Mesendoderm (in vitro differentiated cells): ENCODE results near the gene EVA1A.
"Not testable (repeated sequence)": the region's sequence is repeated elsewhere in the genome, so short reads cannot be mapped to it uniquely, and the experiment has no call there.

Source experiments
- DNase-seq: peaks from one replicate; pipeline ENCODE4 v3.0.0; 2013
- H2AK5ac ChIP-seq: 2 replicates; pipeline ENCODE4 v1.6.1; 2013; ENCODE audit warnings: low read length, inconsistent platforms
- H2BK120ac ChIP-seq: 2 replicates; pipeline ENCODE4 v1.6.1; 2013; ENCODE audit warnings: low read depth, mild to moderate bottlenecking, low read length, moderate library complexity, mixed read lengths
- H2BK15ac ChIP-seq: replicated peaks from 2 replicates; pipeline ENCODE4 v1.6.1; 2013; ENCODE audit warnings: low read depth, mild to moderate bottlenecking, moderate library complexity
- H2BK5ac ChIP-seq: 2 replicates; pipeline ENCODE4 v1.6.1; 2013; ENCODE audit warnings: low read length, inconsistent platforms
- H3K18ac ChIP-seq: 2 replicates; pipeline ENCODE4 v1.6.1; 2013; ENCODE audit warnings: mild to moderate bottlenecking, low read length, mixed read lengths
- H3K23ac ChIP-seq: one replicate; pipeline ENCODE4 v1.6.1; 2013; ENCODE audit warnings: low read length
- H3K27ac ChIP-seq: 2 replicates; pipeline ENCODE4 v1.5.1; 2013; ENCODE audit warnings: low read depth, mild to moderate bottlenecking, inconsistent platforms, low read length, moderate library complexity
- H3K27me3 ChIP-seq: 2 replicates; pipeline ENCODE4 v1.6.1; 2013; ENCODE audit warnings: low read length, control low read depth, mild to moderate bottlenecking, inconsistent platforms; ENCODE audit not compliant: insufficient read depth, poor library complexity
- H3K36me3 ChIP-seq: 2 replicates; pipeline ENCODE4 v1.6.1; 2013; ENCODE audit warnings: low read length, inconsistent platforms; ENCODE audit not compliant: control insufficient read depth, insufficient read depth
- H3K4ac ChIP-seq: one replicate; pipeline ENCODE4 v1.6.1; 2013; ENCODE audit warnings: low read depth, mild to moderate bottlenecking, low read length, moderate library complexity
- H3K4me1 ChIP-seq: 2 replicates; pipeline ENCODE4 v1.6.1; 2013; ENCODE audit warnings: low read depth, low read length, inconsistent platforms; ENCODE audit not compliant: control insufficient read depth
- H3K4me2 ChIP-seq: 2 replicates; pipeline ENCODE4 v1.6.1; 2013; ENCODE audit warnings: low read length
- H3K4me3 ChIP-seq: 2 replicates; pipeline ENCODE4 v1.5.1; 2013; ENCODE audit warnings: mild to moderate bottlenecking, low read length
- H3K56ac ChIP-seq: one replicate; pipeline ENCODE4 v1.6.1; 2013; ENCODE audit warnings: low read length
- H3K79me1 ChIP-seq: 2 replicates; pipeline ENCODE4 v1.6.1; 2013; ENCODE audit warnings: low read length, inconsistent platforms
- H3K79me2 ChIP-seq: 2 replicates; pipeline ENCODE4 v1.6.1; 2013; ENCODE audit warnings: mild to moderate bottlenecking, low read length; ENCODE audit not compliant: control insufficient read depth, insufficient read depth
- H3K9ac ChIP-seq: 2 replicates; pipeline ENCODE4 v1.6.1; 2013; ENCODE audit warnings: low read length, inconsistent platforms
- H4K5ac ChIP-seq: one replicate; pipeline ENCODE4 v1.6.1; 2013; ENCODE audit warnings: low read length
- H4K8ac ChIP-seq: one replicate; pipeline ENCODE4 v1.6.1; 2013; ENCODE audit warnings: low read depth, mild to moderate bottlenecking, control low read depth, low read length, moderate library complexity
- WGBS: extraction: QIAGEN DNeasy Blood & Tissue Kit; methylation state at CpG from one replicate; pipeline ENCODE4 v1.1.7; 2013; ENCODE audit warnings: low lambda C conversion rate, missing lambda C conversion rate; ENCODE audit not compliant: insufficient coverage; ENCODE audit errors: extremely low coverage; 5-methylcytosine and 5-hydroxymethylcytosine counted together

Gene EVA1A

DNA sequence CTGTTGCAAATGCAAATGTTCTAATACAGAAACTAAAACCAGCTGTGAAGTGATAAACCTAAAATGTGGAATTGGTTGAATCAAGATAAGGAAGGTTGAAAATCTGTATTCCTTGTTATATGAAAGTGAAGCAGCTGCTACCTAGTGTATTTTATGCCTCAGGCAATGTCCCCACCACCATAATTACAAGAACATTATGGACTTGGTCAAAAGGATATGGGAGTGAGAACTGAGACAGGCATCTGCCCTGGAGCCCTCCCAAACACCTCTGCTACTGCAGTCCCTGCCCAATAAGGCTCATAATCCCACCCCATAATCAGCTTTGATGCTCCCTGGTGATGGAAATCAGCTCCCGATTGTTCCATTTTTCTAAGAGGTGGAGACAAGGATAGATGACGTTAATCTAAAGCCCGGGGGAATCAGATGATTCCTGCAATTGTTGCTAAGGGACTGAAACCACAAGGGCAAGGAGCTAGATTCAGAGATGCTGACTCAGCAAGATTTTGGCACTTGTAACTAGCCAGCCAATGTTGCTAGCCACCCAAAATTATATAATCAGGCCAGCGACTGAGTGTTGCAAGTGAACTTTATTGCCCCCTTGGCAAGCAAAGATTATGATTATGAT, 69.5 kb downstream of the EVA1A start:
- no peak overlapping the region for H3K4me3 ChIP-seq
- no peak overlapping the region for H3K4ac ChIP-seq
- no peak overlapping the region for H2BK5ac ChIP-seq
- no peaks in the 10 kb centered on the region for H3K79me2 ChIP-seq
- H3K18ac ChIP-seq: no peak overlapping the region
- DNase-seq: no peak
- no peak overlapping the region for H3K23ac ChIP-seq
- no peak overlapping the region for H3K27ac ChIP-seq
- H3K4me2 ChIP-seq: no peak overlapping the region
- no peak overlapping the region for H4K8ac ChIP-seq
- H3K79me1 ChIP-seq: no peaks in the 10 kb centered on the region
- no peak overlapping the region for H3K9ac ChIP-seq
- no peak overlapping the region for H2AK5ac ChIP-seq
- no peaks in the 10 kb centered on the region for H3K27me3 ChIP-seq
- no CpG with 5 or more reads among the region's 4 CpGs for whole genome bisulfite sequencing
- no peak overlapping the region for H4K5ac ChIP-seq
- H2BK15ac ChIP-seq: no peak overlapping the region
- H3K36me3 ChIP-seq: no peaks in the 10 kb centered on the region
- no peaks in the 10 kb centered on the region for H3K4me1 ChIP-seq
- no peak overlapping the region for H2BK120ac ChIP-seq
- no peak overlapping the region for H3K56ac ChIP-seq

DNA sequence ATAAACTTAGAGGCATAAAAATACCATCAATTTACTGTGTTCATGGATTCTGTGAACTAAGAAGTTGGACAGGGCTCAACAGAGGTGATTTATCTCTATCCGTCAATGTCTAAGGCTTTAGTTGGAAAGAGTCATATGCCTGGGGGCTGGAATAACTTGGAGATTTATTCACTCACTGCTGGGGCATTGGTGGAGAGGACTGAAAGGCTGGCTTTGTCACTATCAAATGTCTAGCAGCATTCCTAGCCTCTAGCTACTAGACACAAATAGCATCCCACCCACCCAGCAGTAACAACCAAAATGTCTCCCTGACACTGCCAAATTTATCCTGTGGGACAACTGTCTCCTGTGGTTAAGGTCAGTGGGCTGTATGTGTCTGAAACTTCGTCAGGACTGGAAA, 71.0 kb downstream of the EVA1A start:
- no peaks in the 10 kb centered on the region for H3K79me2 ChIP-seq
- H3K27ac ChIP-seq: no peak overlapping the region
- no peak overlapping the region for H3K4me2 ChIP-seq
- H3K56ac ChIP-seq: no peak overlapping the region
- H3K36me3 ChIP-seq: no peaks in the 10 kb centered on the region
- no peak overlapping the region for H3K9ac ChIP-seq
- no peaks in the 10 kb centered on the region for H3K79me1 ChIP-seq
- no peak overlapping the region for H3K23ac ChIP-seq
- H3K27me3 ChIP-seq: no peaks in the 10 kb centered on the region
- H2BK5ac ChIP-seq: no peak overlapping the region
- H2AK5ac ChIP-seq: no peak overlapping the region
- H3K4me3 ChIP-seq: no peak overlapping the region
- no peak overlapping the region for H2BK15ac ChIP-seq
- H3K18ac ChIP-seq: no peak overlapping the region
- no peak for DNase-seq
- no peaks in the 10 kb centered on the region for H3K4me1 ChIP-seq
- no peak overlapping the region for H4K8ac ChIP-seq
- WGBS: no CpG with 5 or more reads among the region's 2 CpGs
- H4K5ac ChIP-seq: no peak overlapping the region
- H2BK120ac ChIP-seq: no peak overlapping the region
- H3K4ac ChIP-seq: no peak overlapping the region

DNA sequence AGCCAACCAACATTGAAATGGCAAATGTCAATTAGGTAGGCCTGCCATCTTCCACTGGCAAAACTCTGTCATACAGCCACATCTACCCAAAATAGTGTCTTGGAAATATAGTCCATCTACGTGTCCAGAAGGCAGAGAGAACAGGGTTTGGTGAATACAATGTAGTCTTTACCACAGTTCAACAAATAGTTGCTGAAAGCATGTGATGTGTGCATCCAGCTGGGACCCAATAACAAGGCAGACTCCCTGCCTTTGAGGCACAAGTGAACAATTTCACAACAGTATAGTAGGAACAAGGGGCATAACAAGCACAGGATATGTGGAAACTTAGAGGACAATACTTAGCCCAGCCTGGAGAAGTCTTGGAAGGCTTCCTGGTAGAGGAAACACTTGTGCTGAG, 72.6 kb downstream of the EVA1A start:
- Histone ChIP-seq H3K4ac (no peak overlapping the region), H3K79me1 (no peaks in the 10 kb centered on the region), H3K23ac (no peak overlapping the region), H2BK5ac (no peak overlapping the region), H2BK15ac (no peak overlapping the region), H3K56ac (no peak overlapping the region), H2AK5ac (no peak overlapping the region), H3K27me3 (no peaks in the 10 kb centered on the region), H3K79me2 (no peaks in the 10 kb centered on the region), H2BK120ac (no peak overlapping the region), H3K4me1 (no peaks in the 10 kb centered on the region), H4K5ac (no peak overlapping the region), H3K27ac (no peak overlapping the region), H3K9ac (no peak overlapping the region), H3K4me3 (no peak overlapping the region), H3K4me2 (no peak overlapping the region), H3K36me3 (no peaks in the 10 kb centered on the region), H4K8ac (no peak overlapping the region), H3K18ac (no peak overlapping the region)
- WGBS: no CpG with 5 or more reads among the region's 1 CpG
- no peak for DNase-seq

DNA sequence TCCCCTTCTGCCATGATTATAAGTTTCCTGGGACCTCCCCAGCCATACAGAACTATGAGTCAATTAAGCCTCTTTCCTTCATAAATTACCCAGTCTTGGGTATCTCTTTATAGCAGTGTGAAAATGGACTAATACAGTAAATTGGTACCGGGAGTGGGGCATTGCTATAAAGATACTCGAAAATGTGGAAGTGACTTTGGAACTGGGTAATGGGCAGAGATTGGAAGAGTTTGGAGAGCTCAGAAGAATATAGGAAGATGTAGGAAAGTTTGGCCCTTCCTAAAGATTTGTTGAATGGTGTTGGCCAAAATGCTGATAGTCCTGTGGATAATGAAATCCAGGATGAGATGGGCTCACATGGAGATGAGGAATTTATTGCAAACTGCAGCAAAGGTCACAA, 74.0 kb downstream of the EVA1A start:
- not testable (repeated sequence) for H3K27me3 ChIP-seq, H3K79me1 ChIP-seq, H3K9ac ChIP-seq, H2BK5ac ChIP-seq, H3K27ac ChIP-seq, DNase-seq, H3K4ac ChIP-seq, H4K5ac ChIP-seq, H3K4me3 ChIP-seq, H2BK120ac ChIP-seq, H4K8ac ChIP-seq, H2BK15ac ChIP-seq, H3K4me2 ChIP-seq, H3K56ac ChIP-seq, H3K23ac ChIP-seq, H3K79me2 ChIP-seq, H3K36me3 ChIP-seq, H2AK5ac ChIP-seq, H3K4me1 ChIP-seq, H3K18ac ChIP-seq
- no CpG with 5 or more reads among the region's 2 CpGs for WGBS

DNA sequence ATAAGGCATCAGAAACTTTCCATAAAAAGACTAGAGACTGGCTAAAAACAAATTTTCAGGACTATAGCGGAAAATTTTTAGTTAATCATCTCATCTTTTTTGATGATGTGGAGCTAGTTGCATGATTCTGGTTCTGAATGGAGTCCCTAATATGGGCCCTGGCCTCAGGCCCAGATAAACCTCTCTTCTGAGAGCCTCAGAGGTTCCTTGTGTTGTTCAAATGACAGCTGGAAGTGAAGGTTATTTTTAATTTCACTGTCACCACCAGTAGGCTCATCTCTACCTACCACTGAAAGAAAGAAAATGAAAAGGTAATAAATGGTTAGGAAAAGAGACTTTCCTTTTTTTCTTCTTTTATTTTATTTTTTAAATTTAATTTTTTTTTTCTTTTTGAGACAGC, 75.9 kb downstream of the EVA1A start:
- Histone ChIP-seq H3K27me3 (no peaks in the 10 kb centered on the region), H2BK15ac (no peak overlapping the region), H3K36me3 (no peaks in the 10 kb centered on the region), H3K79me2 (no peaks in the 10 kb centered on the region), H3K27ac (no peak overlapping the region), H3K4me3 (no peak overlapping the region), H3K4me2 (no peak overlapping the region), H2BK5ac (no peak overlapping the region), H2BK120ac (no peak overlapping the region), H3K18ac (no peak overlapping the region), H3K9ac (no peak overlapping the region), H3K79me1 (no peaks in the 10 kb centered on the region), H4K5ac (no peak overlapping the region), H2AK5ac (no peak overlapping the region), H3K56ac (no peak overlapping the region), H3K4me1 (no peaks in the 10 kb centered on the region), H3K23ac (no peak overlapping the region), H4K8ac (no peak overlapping the region), H3K4ac (no peak overlapping the region)
- no CpG with 5 or more reads among the region's 1 CpG for WGBS
- DNase-seq: no peak

DNA sequence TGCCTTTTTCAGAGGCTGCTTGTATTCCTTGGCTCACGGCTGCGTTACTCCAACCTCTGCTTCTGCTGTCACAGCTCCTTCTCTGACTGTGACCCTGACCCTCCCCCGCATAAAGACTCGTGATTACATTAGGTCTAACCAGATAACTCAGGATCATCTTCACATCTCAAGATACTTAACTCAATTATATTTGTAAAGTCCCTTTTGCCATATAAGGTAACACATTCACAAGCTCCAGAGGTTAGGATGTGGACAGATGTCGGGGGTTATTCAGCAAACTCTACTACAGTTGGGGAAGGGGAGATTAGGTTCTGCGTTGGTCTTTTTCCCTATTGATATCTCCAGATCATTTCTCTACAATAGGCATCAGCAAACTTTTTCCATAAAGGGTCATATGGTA, 76.9 kb downstream of the EVA1A start:
- H2AK5ac ChIP-seq: no peak overlapping the region
- no CpG with 5 or more reads among the region's 6 CpGs for WGBS
- H3K4ac ChIP-seq: no peak overlapping the region
- no peak overlapping the region for H3K56ac ChIP-seq
- no peak overlapping the region for H2BK15ac ChIP-seq
- no peak overlapping the region for H4K5ac ChIP-seq
- no peak overlapping the region for H2BK5ac ChIP-seq
- H3K4me3 ChIP-seq: no peak overlapping the region
- H3K27me3 ChIP-seq: no peaks in the 10 kb centered on the region
- no peaks in the 10 kb centered on the region for H3K4me1 ChIP-seq
- H4K8ac ChIP-seq: no peak overlapping the region
- H2BK120ac ChIP-seq: no peak overlapping the region
- H3K27ac ChIP-seq: no peak overlapping the region
- no peak for DNase-seq
- no peak overlapping the region for H3K23ac ChIP-seq
- no peak overlapping the region for H3K9ac ChIP-seq
- H3K79me2 ChIP-seq: no peaks in the 10 kb centered on the region
- H3K4me2 ChIP-seq: no peak overlapping the region
- no peaks in the 10 kb centered on the region for H3K36me3 ChIP-seq
- no peak overlapping the region for H3K18ac ChIP-seq
- no peaks in the 10 kb centered on the region for H3K79me1 ChIP-seq
